Osteoblast (primary cell): ENCODE data around the gene RNF31. TPM values are rescaled to one million over a fixed set of nuclear protein-coding genes. Genes with fewer than 3 reads are reported as not detected.

ENCODE experiments used
- DNase-seq: peaks from one replicate; pipeline ENCODE4 v3.0.0; 2011; ENCODE audit warnings: low spot score, mixed read lengths; ENCODE audit not compliant: insufficient read length; ENCODE audit errors: missing footprints
- H2AFZ ChIP-seq: 2 replicates; pipeline ENCODE4 v1.6.0; 2011; ENCODE audit warnings: mild to moderate bottlenecking, low read length
- H3K27ac ChIP-seq: 2 replicates; pipeline ENCODE4 v1.5.1; 2011; ENCODE audit warnings: mild to moderate bottlenecking, low read depth, low read length, moderate library complexity
- H3K27me3 ChIP-seq: 2 replicates; pipeline ENCODE4 v1.6.0; 2012; ENCODE audit warnings: mild to moderate bottlenecking, control low read depth, inconsistent platforms, low read length, moderate library complexity; ENCODE audit not compliant: insufficient read depth
- H3K36me3 ChIP-seq: 2 replicates; pipeline ENCODE4 v1.5.1; 2011; ENCODE audit warnings: mild to moderate bottlenecking, low read length, control low read depth, moderate library complexity; ENCODE audit not compliant: insufficient read depth
- H3K4me1 ChIP-seq: 2 replicates; pipeline ENCODE4 v1.5.1; 2011; ENCODE audit warnings: mild to moderate bottlenecking, low read length, control low read depth, moderate library complexity; ENCODE audit not compliant: insufficient read depth
- H3K4me2 ChIP-seq: 2 replicates; pipeline ENCODE4 v1.6.0; 2011; ENCODE audit warnings: mild to moderate bottlenecking, low read length; ENCODE audit not compliant: insufficient read depth
- H3K4me3 ChIP-seq: fragments of 200-600 bp; sonication (generic); 3 replicates; pipeline ENCODE4 v1.5.1; 2012; ENCODE audit warnings: mild to moderate bottlenecking, low read length, inconsistent platforms; ENCODE audit not compliant: insufficient read depth
- H3K79me2 ChIP-seq: 2 replicates; pipeline ENCODE4 v1.6.0; 2012; ENCODE audit warnings: mild to moderate bottlenecking, low read length, control low read depth, inconsistent platforms; ENCODE audit not compliant: insufficient read depth
- H3K9me3 ChIP-seq: 2 replicates; pipeline ENCODE4 v1.5.1; 2011; ENCODE audit warnings: low read depth, low read length, control low read depth
- H4K20me1 ChIP-seq: 2 replicates; pipeline ENCODE4 v1.6.0; 2012; ENCODE audit warnings: mild to moderate bottlenecking, low read length, control low read depth; ENCODE audit not compliant: insufficient read depth
- CTCF ChIP-seq: IDR thresholded peaks from 2 replicates; pipeline ENCODE4 v1.5.1; 2011; ENCODE audit warnings: mild to moderate bottlenecking, low read depth, low read length, moderate library complexity; ENCODE audit errors: extremely low read depth
- total RNA-seq: library from RNA; depleted of rRNA; stranded (reverse); fragments of >200 nt; gene quantifications from 2 replicates; pipeline ENCODE4 v1.2.3, GENCODE V29; 2012

Gene RNF31
- total RNA-seq, 1 donor = 49.6 TPM

- Histone ChIP-seq H3K9me3 (no peaks in the 10 kb centered on the region), H3K36me3 (peaks cover 18% of the 10 kb centered on the region), H2AFZ (no peak overlapping the region), H3K4me1 (peaks cover 19% of the 10 kb centered on the region), H3K27me3 (no peaks in the 10 kb centered on the region), H3K4me3 (peak overlapping the region; percentile 96), H3K79me2 (peaks cover 59% of the 10 kb centered on the region), H3K27ac (peak overlapping the region; percentile 94), H4K20me1 (no peaks in the 10 kb centered on the region), H3K4me2 (peak overlapping the region; percentile 97)
- DNase-seq = peak; percentile 86
- TF ChIP-seq CTCF = no peak
These were observed 47.0 kb downstream of the RNF31 start for GRCh38 chr14:24194186-24194872.

GRCh38 chr14:24194873-24195185, 47.5 kb downstream of the RNF31 start:
- peak overlapping the region; percentile 97 for H3K4me2 ChIP-seq
- TF ChIP-seq CTCF = no peak
- H3K9me3 ChIP-seq = no peaks in the 10 kb centered on the region
- DNase-seq = peak; percentile 89
- no peaks in the 10 kb centered on the region for H4K20me1 ChIP-seq
- H3K79me2 ChIP-seq = peaks cover 59% of the 10 kb centered on the region
- H3K4me3 ChIP-seq = peak overlapping the region; percentile 96
- H2AFZ ChIP-seq = peak overlapping the region; percentile 95
- peaks cover 19% of the 10 kb centered on the region for H3K4me1 ChIP-seq
- no peaks in the 10 kb centered on the region for H3K27me3 ChIP-seq
- H3K36me3 ChIP-seq = peaks cover 18% of the 10 kb centered on the region
- H3K27ac ChIP-seq = peak overlapping the region; percentile 94

- H3K79me2 ChIP-seq = peaks cover 59% of the 10 kb centered on the region
- TF ChIP-seq CTCF = no peak
- peak; percentile 98 for DNase-seq
- peak within 1 kb of the TSS; percentile 97 for H3K4me2 ChIP-seq
- peaks cover 14% of the 10 kb centered on the region for H3K36me3 ChIP-seq
- H3K9me3 ChIP-seq = no peaks in the 10 kb centered on the region
- peak within 1 kb of the TSS; percentile 96 for H3K4me3 ChIP-seq
- peak within 1 kb of the TSS; percentile 95 for H2AFZ ChIP-seq
- peak within 1 kb of the TSS; percentile 94 for H3K27ac ChIP-seq
- peaks cover 19% of the 10 kb centered on the region for H3K4me1 ChIP-seq
- no peaks in the 10 kb centered on the region for H4K20me1 ChIP-seq
- H3K27me3 ChIP-seq = no peaks in the 10 kb centered on the region
These were observed 48.1 kb downstream of the RNF31 start, which contains the start of gene TM9SF1 for GRCh38 chr14:24195186-24196070. TM9SF1 (minus strand) TSS chr14:24195441; CDS start chr14:24195019, 422 bp downstream.
